GM12878 (cell line): ENCODE data around the gene GSTCD. TPM values are rescaled to one million over a fixed set of nuclear protein-coding genes. Genes with fewer than 3 reads are reported as not detected.

Experiments used
- FOXM1 ChIP-seq: IDR thresholded peaks from 2 replicates; pipeline ENCODE4 v1.6.1; 2012; ENCODE audit warnings: low read depth, mild to moderate bottlenecking, inconsistent platforms, low read length, moderate library complexity
- GATAD2B ChIP-seq: fragments of 450-650 bp; conservative IDR thresholded peaks from 2 replicates; pipeline ENCODE4 v1.6.1; 2017; ENCODE audit warnings: low read depth, mild to moderate bottlenecking, moderate library complexity
- HDGF ChIP-seq: fragments of 450-650 bp; IDR thresholded peaks from 2 replicates; pipeline ENCODE4 v1.6.1; 2016; ENCODE audit warnings: antibody characterized with exemption
- MTA2 ChIP-seq: fragments of 450-650 bp; IDR thresholded peaks from 2 replicates; pipeline ENCODE4 v1.6.1; 2016; ENCODE audit warnings: low read depth, mild to moderate bottlenecking, moderate library complexity
- MYC ChIP-seq: IDR thresholded peaks from 2 replicates; pipeline ENCODE4 v1.6.1; 2011; ENCODE audit warnings: mild to moderate bottlenecking, low read length, moderate library complexity, inconsistent platforms; ENCODE audit not compliant: insufficient read depth, insufficient replicate concordance, insufficient read length, severe bottlenecking
- NBN ChIP-seq: fragments of 450-650 bp; IDR thresholded peaks from 2 replicates; pipeline ENCODE4 v1.6.1; 2016
- NR2C1 ChIP-seq: fragments of 450-650 bp; IDR thresholded peaks from 2 replicates; pipeline ENCODE4 v1.6.1; 2017; ENCODE audit warnings: antibody characterized with exemption, mild to moderate bottlenecking, moderate library complexity
- PBX3 ChIP-seq: IDR thresholded peaks from 2 replicates; pipeline ENCODE4 v1.6.1; 2011; ENCODE audit warnings: mild to moderate bottlenecking, low read depth, low read length, moderate library complexity; ENCODE audit not compliant: insufficient replicate concordance
- POU2F2 ChIP-seq: IDR thresholded peaks from 3 replicates; pipeline ENCODE4 v1.6.1; 2011; ENCODE audit warnings: low read depth, mild to moderate bottlenecking, low read length, borderline replicate concordance
- PRDM15 ChIP-seq: fragments of 450-650 bp; formaldehyde crosslinking; IDR thresholded peaks from 2 replicates; pipeline ENCODE4 v1.4.0; 2020; ENCODE audit warnings: mild to moderate bottlenecking, moderate library complexity
- RELB ChIP-seq: fragments of 450-650 bp; IDR thresholded peaks from 2 replicates; pipeline ENCODE4 v1.6.1; 2017; ENCODE audit warnings: low read depth, mild to moderate bottlenecking, moderate library complexity
- SPI1 ChIP-seq: IDR thresholded peaks from 2 replicates; pipeline ENCODE4 v1.6.1; 2011; ENCODE audit warnings: low read depth, mild to moderate bottlenecking, low read length, moderate library complexity, borderline replicate concordance; ENCODE audit not compliant: insufficient read depth
- SUPT20H ChIP-seq: IDR thresholded peaks from 2 replicates; pipeline ENCODE4 v1.6.1; 2011; ENCODE audit warnings: low read depth, mild to moderate bottlenecking, low read length, moderate library complexity, borderline replicate concordance; ENCODE audit not compliant: control insufficient read depth
- TAF1 ChIP-seq: IDR thresholded peaks from 2 replicates; pipeline ENCODE4 v1.6.1; 2011; ENCODE audit warnings: mild to moderate bottlenecking, low read depth, low read length, borderline replicate concordance
- TBL1XR1 ChIP-seq: IDR thresholded peaks from 2 replicates; pipeline ENCODE4 v1.6.1; 2012; ENCODE audit warnings: low read depth, low read length, improper control_type of control experiment
- TCF3 ChIP-seq: IDR thresholded peaks from 2 replicates; pipeline ENCODE4 v1.6.1; 2012; ENCODE audit warnings: low read depth, mild to moderate bottlenecking, low read length, borderline replicate concordance; ENCODE audit not compliant: insufficient read depth
- ZNF217 ChIP-seq: fragments of 450-650 bp; IDR thresholded peaks from 2 replicates; pipeline ENCODE4 v1.6.1; 2017; ENCODE audit warnings: antibody characterized with exemption, mild to moderate bottlenecking
- polyA plus RNA-seq, 11 experiments: library from polyadenylated mRNA; depleted of rRNA in 4 of 11; unstranded in 6 of 11; stranded (reverse) in 5 of 11; fragments of >200 nt; fragmentation: Nextera tagmentation in 4 of 11; fragmentation: Illumina TruSeq in 1 of 11; extraction: Ambion mirVana in 4 of 11; extraction: Trizol in 1 of 11; gene quantifications; 1 replicate in 1 of 11; 2 replicates in 10 of 11; pipeline versions ENCODE4 v1.2.1 to v1.2.3, GENCODE V29; 2011 to 2016; ENCODE audit warnings: inconsistent platforms in 2 of 11, missing spikeins in 2 of 11, low read depth in 1 of 11
- total RNA-seq, 4 experiments: library from RNA; depleted of rRNA in 3 of 4; stranded (reverse); fragments of >200 nt in 3 of 4; fragmentation: Illumina TruSeq in 1 of 4; extraction: Trizol in 1 of 4; gene quantifications; 2 replicates each; pipeline versions ENCODE4 v1.2.1 to v1.2.3, GENCODE V29; 2013 to 2021
- TF ChIP-seq, protein P1 (sequence below): IDR thresholded peaks from 2 replicates; pipeline ENCODE4 v1.6.1; 2011; ENCODE audit warnings: borderline replicate concordance, low read depth, mild to moderate bottlenecking, moderate library complexity, low read length; ENCODE audit not compliant: insufficient read depth, poor library complexity, severe bottlenecking
- TF ChIP-seq, protein P2 (sequence below): IDR thresholded peaks from 2 replicates; pipeline ENCODE4 v1.6.1; 2011; ENCODE audit warnings: borderline replicate concordance, low read depth, mild to moderate bottlenecking, moderate library complexity, mixed read lengths, low read length; ENCODE audit not compliant: insufficient read depth; ENCODE audit errors: extremely low read length

The GSTCD gene
- total and polyA plus RNA-seq, 10 of the 15 experiments (the other 5 are each of a cell fraction or from before 2014, with no cell fraction given), result 4.3 to 28.4 (median 14.1) TPM

DNA sequence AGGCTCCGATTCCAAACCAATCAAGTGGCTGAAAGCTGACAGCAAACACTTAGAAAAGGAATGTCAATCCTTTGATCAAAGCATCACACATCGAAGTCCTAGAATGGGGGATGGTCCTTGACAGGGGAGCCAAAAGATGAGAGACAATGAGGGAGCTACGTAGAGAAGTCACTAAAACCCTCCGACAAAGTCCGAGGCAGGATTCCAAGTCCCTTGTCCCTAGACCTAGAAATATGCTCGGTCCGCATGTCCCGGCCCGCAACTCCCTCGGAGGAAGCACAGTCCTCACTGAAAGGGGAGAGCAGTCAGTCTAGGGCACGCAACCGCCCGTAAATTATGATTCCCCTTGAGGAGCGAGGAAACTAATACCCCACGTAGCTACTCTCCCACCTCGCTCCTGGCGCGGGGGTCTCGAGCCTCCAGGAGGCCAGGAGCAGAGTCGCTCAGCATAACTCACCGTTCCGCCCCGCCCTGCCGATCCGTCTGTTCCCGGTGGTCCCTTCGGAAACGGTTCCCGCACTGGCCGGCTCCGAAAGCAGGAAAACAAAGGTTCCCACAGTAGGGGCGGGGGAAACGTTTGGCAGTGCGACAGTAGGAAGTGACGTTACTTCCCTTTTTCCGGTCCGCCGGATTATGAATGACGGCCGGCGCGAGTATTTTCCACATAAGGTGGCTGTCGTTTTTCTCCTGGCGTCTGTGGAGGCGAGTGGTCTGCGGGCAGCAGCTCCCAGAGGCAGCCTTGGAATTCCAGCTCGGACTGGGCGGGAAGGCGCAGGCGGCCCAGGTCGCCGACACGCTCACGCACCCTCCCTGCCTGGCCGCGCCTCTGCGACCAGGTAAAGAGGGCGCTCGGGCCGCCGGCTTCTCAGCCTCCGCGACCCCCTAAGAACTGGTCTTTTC, at the start of gene GSTCD, which contains the start of gene INTS12 (continued):
- TF ChIP-seq, protein P1, sequence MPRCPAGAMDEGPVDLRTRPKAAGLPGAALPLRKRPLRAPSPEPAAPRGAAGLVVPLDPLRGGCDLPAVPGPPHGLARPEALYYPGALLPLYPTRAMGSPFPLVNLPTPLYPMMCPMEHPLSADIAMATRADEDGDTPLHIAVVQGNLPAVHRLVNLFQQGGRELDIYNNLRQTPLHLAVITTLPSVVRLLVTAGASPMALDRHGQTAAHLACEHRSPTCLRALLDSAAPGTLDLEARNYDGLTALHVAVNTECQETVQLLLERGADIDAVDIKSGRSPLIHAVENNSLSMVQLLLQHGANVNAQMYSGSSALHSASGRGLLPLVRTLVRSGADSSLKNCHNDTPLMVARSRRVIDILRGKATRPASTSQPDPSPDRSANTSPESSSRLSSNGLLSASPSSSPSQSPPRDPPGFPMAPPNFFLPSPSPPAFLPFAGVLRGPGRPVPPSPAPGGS, result peak; percentile 77
- TF ChIP-seq MTA2 (peak; percentile 60), HDGF (no peak), TCF3 (peak; percentile 81; the same call in 1 of the 2 replicates), TBL1XR1 (peak; percentile 90), MYC (no peak), POU2F2 (peak; percentile 96), SUPT20H (no peak), PBX3 (peak; percentile 80), RELB (peak; percentile 97), NR2C1 (peak; percentile 68; the same call in 1 of the 2 replicates), PRDM15 (no peak), NBN (peak; percentile 98), GATAD2B (peak; percentile 79), FOXM1 (peak; percentile 61; the same call in 1 of the 2 replicates), SPI1 (peak; percentile 10; the same call in 1 of the 2 replicates), TAF1 (peak; percentile 97), ZNF217 (peak; percentile 73; the same call in 1 of the 2 replicates)
- TF ChIP-seq, protein P2, sequence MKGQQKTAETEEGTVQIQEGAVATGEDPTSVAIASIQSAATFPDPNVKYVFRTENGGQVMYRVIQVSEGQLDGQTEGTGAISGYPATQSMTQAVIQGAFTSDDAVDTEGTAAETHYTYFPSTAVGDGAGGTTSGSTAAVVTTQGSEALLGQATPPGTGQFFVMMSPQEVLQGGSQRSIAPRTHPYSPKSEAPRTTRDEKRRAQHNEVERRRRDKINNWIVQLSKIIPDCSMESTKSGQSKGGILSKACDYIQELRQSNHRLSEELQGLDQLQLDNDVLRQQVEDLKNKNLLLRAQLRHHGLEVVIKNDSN, result peak; percentile 62
